Natural killer cell (primary cell): ENCODE measurements around the gene MKNK1. TPM values are rescaled to one million over a fixed set of nuclear protein-coding genes. Genes with fewer than 3 reads are reported as not detected.

Experiments used
- ATAC-seq, 3 donors: fragments of 150-1000 bp in 2 of 3; fragments of 200-7000 bp in 1 of 3; cut with Tn5 transposase; 1 replicate in 1 of 3; 2 replicates in 2 of 3; pipeline ENCODE4 v1.10.0; 2021; ENCODE audit warnings: mild to moderate bottlenecking in 2 of 3, moderate library complexity in 2 of 3
- DNase-seq, 2 donors: peaks; one replicate each; pipeline versions ENCODE4 v3.0.0 to v3.0.0-alpha.2; 2013 to 2021; ENCODE audit warnings: mixed read lengths in 1 of 2
- H3K27ac ChIP-seq: one replicate; pipeline ENCODE4 v1.5.1; 2013; ENCODE audit warnings: mild to moderate bottlenecking, low read length
- H3K27me3 ChIP-seq: one replicate; pipeline ENCODE4 v1.6.1; 2013; ENCODE audit warnings: low read length; ENCODE audit not compliant: control insufficient read depth, insufficient read depth
- H3K36me3 ChIP-seq: one replicate; pipeline ENCODE4 v1.6.1; 2013; ENCODE audit warnings: low read length; ENCODE audit not compliant: control insufficient read depth, insufficient read depth
- H3K4me1 ChIP-seq: one replicate; pipeline ENCODE4 v1.6.1; 2013; ENCODE audit warnings: low read length; ENCODE audit not compliant: control insufficient read depth, insufficient read depth
- H3K4me3 ChIP-seq: one replicate; pipeline ENCODE4 v1.5.1; 2013; ENCODE audit warnings: low read length
- H3K9me3 ChIP-seq: one replicate; pipeline ENCODE4 v1.6.1; 2013; ENCODE audit warnings: low read length; ENCODE audit not compliant: control insufficient read depth, insufficient read depth
- H3K27ac Mint-ChIP-seq, 2 donors: one replicate each; pipeline ENCODE4 v1.8.0; 2022; ENCODE audit warnings: mild to moderate bottlenecking in 2 of 2, mixed read lengths in 2 of 2, moderate library complexity in 1 of 2
- H3K27me3 Mint-ChIP-seq, 2 donors: one replicate each; pipeline ENCODE4 v1.8.0; 2022; ENCODE audit warnings: low read depth in 2 of 2, mixed read lengths in 2 of 2
- H3K36me3 Mint-ChIP-seq: one replicate; pipeline ENCODE4 v1.8.0; 2022; ENCODE audit warnings: mixed read lengths
- H3K4me1 Mint-ChIP-seq, 2 donors: one replicate each; pipeline ENCODE4 v1.8.0; 2022; ENCODE audit warnings: mixed read lengths in 2 of 2
- H3K4me3 Mint-ChIP-seq: one replicate; pipeline ENCODE4 v1.8.0; 2022; ENCODE audit warnings: mild to moderate bottlenecking, moderate library complexity, mixed read lengths
- H3K9me3 Mint-ChIP-seq, 2 donors: one replicate each; pipeline ENCODE4 v1.8.0; 2022; ENCODE audit warnings: mixed read lengths in 2 of 2
- CTCF ChIP-seq: fragments of 200-600 bp; IDR thresholded peaks from one replicate; pipeline ENCODE4 v1.8.0; 2022; ENCODE audit warnings: antibody characterized with exemption
- WGBS: methylation state at CpG from one replicate; pipeline ENCODE4 v1.1.7; 2013; ENCODE audit warnings: missing lambda C conversion rate; ENCODE audit not compliant: insufficient coverage; 5-methylcytosine and 5-hydroxymethylcytosine counted together
- intact Hi-C: fragments of 100-400 bp; cut with micrococcal nuclease; formaldehyde crosslinking; loops from one replicate; pipeline ENCODE4 v1.14.2; 2022
- total RNA-seq, 4 donors: library from RNA; stranded (reverse); fragments of 120-200 nt in 1 of 4; gene quantifications; one replicate each; pipeline versions ENCODE4 v1.2.3 to v1.2.4, GENCODE V29; 2013 to 2022

The MKNK1 gene
- total RNA-seq, 3 donors from 2014 or later (not counting 1 experiment from before 2014, with no cell fraction given), result 59.5 to 81.5 (median 65.5) TPM

DNA sequence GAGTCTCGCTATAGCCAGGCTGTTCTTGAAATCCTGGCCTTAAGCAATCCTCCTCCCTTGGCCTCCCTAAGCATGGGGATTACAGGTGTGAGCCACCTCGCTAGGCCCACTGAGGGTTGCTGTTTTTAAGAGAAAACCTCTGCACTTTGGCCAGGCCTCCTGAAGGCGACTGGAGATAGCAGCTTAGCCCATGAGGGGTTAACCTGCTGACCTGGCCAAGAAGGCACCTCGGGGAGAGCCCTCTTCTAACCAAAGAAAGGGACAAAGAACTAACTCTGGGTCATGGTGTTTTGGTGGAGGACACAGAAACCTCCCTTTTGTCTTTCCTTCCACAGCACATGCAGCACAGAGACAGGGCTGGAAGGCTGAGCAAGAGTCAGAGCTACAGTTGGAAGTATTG lies 35.0 kb downstream of the MKNK1 start:
- ATAC-seq, result no peak
- Histone ChIP-seq H3K4me1 (no peaks in the 10 kb centered on the region), H3K27me3 (no peaks in the 10 kb centered on the region), H3K36me3 (peaks cover 28% of the 10 kb centered on the region), H3K9me3 (no peaks in the 10 kb centered on the region), H3K27ac (no peak overlapping the region), H3K4me3 (no peak overlapping the region)
- TF ChIP-seq CTCF, result no peak
- intact Hi-C loops, result no loop called here
- H3K9me3 Mint-ChIP-seq, result no peaks in the 10 kb centered on the region
- no peak overlapping the region for H3K4me3 Mint-ChIP-seq
- no peaks in the 10 kb centered on the region for H3K4me1 Mint-ChIP-seq
- WGBS, result 95% methylated on average over 3 of the region's 4 CpGs
- DNase-seq, result no peak
- H3K36me3 Mint-ChIP-seq, result peaks cover 7% of the 10 kb centered on the region
- no peak overlapping the region for H3K27ac Mint-ChIP-seq
- H3K27me3 Mint-ChIP-seq, result no peaks in the 10 kb centered on the region

DNA sequence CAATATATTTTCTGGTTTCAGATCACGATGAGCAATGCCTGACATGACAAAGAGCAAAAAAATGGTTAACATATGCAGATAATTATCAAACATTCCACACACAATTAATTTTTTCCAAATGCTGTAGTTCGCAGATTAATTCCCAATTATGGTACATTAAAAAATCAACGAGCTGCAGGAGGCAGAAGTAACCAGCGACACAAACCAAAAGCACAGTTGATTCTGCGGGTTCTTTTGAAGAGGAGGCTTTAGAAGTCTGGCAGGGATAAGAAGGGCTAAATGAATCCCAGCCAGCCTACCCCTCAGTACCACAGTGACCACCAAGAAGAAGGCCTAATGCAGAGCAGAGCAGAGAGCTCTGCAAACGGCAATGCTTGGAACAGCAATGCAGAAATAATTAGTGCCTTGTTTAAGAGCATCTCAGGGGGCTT lies 35.6 kb downstream of the MKNK1 start:
- no peaks in the 10 kb centered on the region for H3K9me3 Mint-ChIP-seq
- no peaks in the 10 kb centered on the region for H3K9me3 ChIP-seq
- H3K4me3 Mint-ChIP-seq, result no peak overlapping the region
- ATAC-seq (no peak), DNase-seq (no peak)
- WGBS, result 95% methylated on average over 6 of the region's 6 CpGs
- no peak overlapping the region for H3K27ac ChIP-seq
- no peak for TF ChIP-seq CTCF
- no peak overlapping the region for H3K27ac Mint-ChIP-seq
- H3K4me3 ChIP-seq, result no peak overlapping the region
- no peaks in the 10 kb centered on the region for H3K27me3 ChIP-seq
- H3K36me3 Mint-ChIP-seq, result peaks cover 7% of the 10 kb centered on the region
- H3K27me3 Mint-ChIP-seq, result no peaks in the 10 kb centered on the region
- H3K4me1 Mint-ChIP-seq, result no peaks in the 10 kb centered on the region
- H3K36me3 ChIP-seq, result peaks cover 26% of the 10 kb centered on the region
- intact Hi-C loops, result no loop called here
- H3K4me1 ChIP-seq, result no peaks in the 10 kb centered on the region

DNA sequence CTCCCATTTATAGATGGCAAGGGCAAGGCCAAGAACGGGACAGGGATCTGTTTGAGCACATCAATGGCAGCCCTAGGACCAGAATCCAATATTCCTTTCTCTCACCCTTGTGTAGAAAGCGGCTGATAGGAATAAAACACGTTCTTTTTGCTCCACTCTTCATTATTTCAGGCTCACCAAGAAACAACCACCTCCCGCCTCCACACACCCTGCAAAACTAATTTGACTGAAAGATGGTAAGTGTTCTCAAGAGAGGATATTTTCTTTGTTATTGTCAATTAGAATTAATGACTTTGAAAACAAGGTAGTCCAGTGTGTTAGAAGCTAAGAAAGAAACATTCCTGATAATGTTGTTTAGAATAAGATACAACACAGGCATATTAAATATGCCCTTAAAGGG lies 40.7 kb downstream of the MKNK1 start:
- H3K9me3 ChIP-seq, result no peaks in the 10 kb centered on the region
- WGBS, result 96% methylated on average over 3 of the region's 4 CpGs
- ATAC-seq (no peak), DNase-seq (no peak)
- Mint-ChIP-seq H3K9me3 (no peaks in the 10 kb centered on the region), H3K4me3 (no peak overlapping the region), H3K27ac (no peak overlapping the region), H3K36me3 (peaks cover 6% of the 10 kb centered on the region), H3K4me1 (no peaks in the 10 kb centered on the region), H3K27me3 (no peaks in the 10 kb centered on the region)
- peaks cover 51% of the 10 kb centered on the region for H3K36me3 ChIP-seq
- no peak overlapping the region for H3K4me3 ChIP-seq
- H3K27ac ChIP-seq, result no peak overlapping the region
- H3K27me3 ChIP-seq, result no peaks in the 10 kb centered on the region
- intact Hi-C loops, result no loop called here
- no peak for TF ChIP-seq CTCF
- H3K4me1 ChIP-seq, result no peaks in the 10 kb centered on the region

GRCh38 chr1:46562498-46562897 lies 41.6 kb downstream of the MKNK1 start:
- no peak overlapping the region for H3K27ac ChIP-seq
- Mint-ChIP-seq H3K4me1 (no peaks in the 10 kb centered on the region), H3K36me3 (peaks cover 6% of the 10 kb centered on the region), H3K9me3 (no peaks in the 10 kb centered on the region), H3K27ac (no peak overlapping the region), H3K27me3 (no peaks in the 10 kb centered on the region), H3K4me3 (no peak overlapping the region)
- TF ChIP-seq CTCF, result no peak
- no peaks in the 10 kb centered on the region for H3K27me3 ChIP-seq
- 98% methylated on average over 15 of the region's 15 CpGs for WGBS
- H3K4me1 ChIP-seq, result no peaks in the 10 kb centered on the region
- H3K9me3 ChIP-seq, result no peaks in the 10 kb centered on the region
- peaks cover 47% of the 10 kb centered on the region for H3K36me3 ChIP-seq
- DNase-seq (no peak), ATAC-seq (no peak)
- intact Hi-C loops, result no loop called here
- no peak overlapping the region for H3K4me3 ChIP-seq
